K562 (cell line): ENCODE data around the gene SMIM23. TPM values are rescaled to one million over a fixed set of nuclear protein-coding genes. Genes with fewer than 3 reads are reported as not detected.

Experiments
- E2F5 ChIP-seq: sonication (generic); formaldehyde crosslinking; IDR thresholded peaks from 2 replicates; pipeline ENCODE4 v1.8.0; 2022; ENCODE audit warnings: mild to moderate bottlenecking, missing genetic modification reagents
- EP300 ChIP-seq: IDR thresholded peaks from 2 replicates; pipeline ENCODE4 v1.6.1; 2012; ENCODE audit warnings: low read length, improper control_type of control experiment
- LARP7 ChIP-seq: fragments of 450-650 bp; IDR thresholded peaks from 2 replicates; pipeline ENCODE4 v1.6.1; 2016
- PATZ1 ChIP-seq: fragments of 250-450 bp; sonication (Bioruptor Pico); IDR thresholded peaks from 2 replicates; pipeline ENCODE4 v1.5.0; 2020; ENCODE audit warnings: mild to moderate bottlenecking, borderline replicate concordance
- POLR3G ChIP-seq: IDR thresholded peaks from 2 replicates; pipeline ENCODE4 v1.6.1; 2011; ENCODE audit not compliant: insufficient read length, insufficient replicate concordance; ENCODE audit errors: extremely low read depth
- SRSF1 ChIP-seq: fragments of 200-400 bp; formaldehyde crosslinking; IDR thresholded peaks from 2 replicates; pipeline ENCODE4 v1.6.1; 2017; ENCODE audit warnings: mild to moderate bottlenecking, low read depth, low read length, moderate library complexity
- TSC22D4 ChIP-seq: fragments of 450-650 bp; IDR thresholded peaks from 2 replicates; pipeline ENCODE4 v1.6.1; 2016; ENCODE audit warnings: missing genetic modification characterization, missing biosample characterization, control low read depth
- ZHX1 ChIP-seq: fragments of 150-350 bp; conservative IDR thresholded peaks from 2 replicates; pipeline ENCODE4 v1.6.1; 2014; ENCODE audit warnings: low read length
- ZNF445 ChIP-seq: fragments of 250-450 bp; sonication (Bioruptor Pico); IDR thresholded peaks from 2 replicates; pipeline ENCODE4 v1.4.0; 2020; ENCODE audit warnings: low read depth, mild to moderate bottlenecking, moderate library complexity
- ZNF512 ChIP-seq: IDR thresholded peaks from 2 replicates; pipeline ENCODE4 v1.6.1; 2016; ENCODE audit warnings: missing genetic modification characterization, missing compliant biosample characterization
- ZNF764 ChIP-seq: fragments of 250-450 bp; sonication (Bioruptor Pico); IDR thresholded peaks from 2 replicates; pipeline ENCODE4 v1.4.0; 2020; ENCODE audit warnings: low read depth, mild to moderate bottlenecking, moderate library complexity
- polyA plus RNA-seq, 8 experiments: library from polyadenylated mRNA; depleted of rRNA in 4 of 8; stranded (reverse) in 5 of 8; unstranded in 3 of 8; fragments of >200 nt; fragmentation: Nextera tagmentation in 2 of 8; fragmentation: Illumina TruSeq in 1 of 8; extraction: Ambion mirVana in 2 of 8; extraction: Trizol in 1 of 8; gene quantifications; 2 replicates each; pipeline versions ENCODE4 v1.2.1 to v1.2.3, GENCODE V29; 2011 to 2014; ENCODE audit warnings: inconsistent platforms in 1 of 8, missing spikeins in 1 of 8
- total RNA-seq, 7 experiments: library from RNA; depleted of rRNA in 6 of 7; stranded (reverse); fragments of >200 nt in 6 of 7; fragmentation: Illumina TruSeq in 2 of 7; extraction: Trizol in 2 of 7; gene quantifications; 2 replicates each; pipeline versions ENCODE4 v1.2.1 to v1.2.3, GENCODE V29; 2011 to 2021; ENCODE audit warnings: low replicate concordance in 1 of 7

SMIM23 gene
- total and polyA plus RNA-seq, 9 of the 15 experiments (the other 6 are each of a cell fraction or from before 2014, with no cell fraction given) = not detected

GRCh38 chr5:171748720-171749119 is 36.9 kb upstream of the SMIM23 start (continued):
- TF ChIP-seq ZNF512 = no peak
- TF ChIP-seq ZHX1 = no peak
- no peak for TF ChIP-seq POLR3G
- no peak for TF ChIP-seq ZNF764 (CRISPR knock-in tag)
- TF ChIP-seq EP300 = no peak
- TF ChIP-seq TSC22D4 (tag) = no peak
- TF ChIP-seq ZNF445 (CRISPR knock-in tag) = no peak
- no peak for TF ChIP-seq PATZ1 (CRISPR knock-in tag)
- TF ChIP-seq E2F5 (CRISPR knock-in tag) = no peak
- no peak for TF ChIP-seq SRSF1
- no peak for TF ChIP-seq LARP7
